ENCODE results near the gene SYDE2.
"Not testable (repeated sequence)": the region's sequence is repeated elsewhere in the genome, so short reads cannot be mapped to it uniquely, and the experiment has no call there.

Gene SYDE2

DNA sequence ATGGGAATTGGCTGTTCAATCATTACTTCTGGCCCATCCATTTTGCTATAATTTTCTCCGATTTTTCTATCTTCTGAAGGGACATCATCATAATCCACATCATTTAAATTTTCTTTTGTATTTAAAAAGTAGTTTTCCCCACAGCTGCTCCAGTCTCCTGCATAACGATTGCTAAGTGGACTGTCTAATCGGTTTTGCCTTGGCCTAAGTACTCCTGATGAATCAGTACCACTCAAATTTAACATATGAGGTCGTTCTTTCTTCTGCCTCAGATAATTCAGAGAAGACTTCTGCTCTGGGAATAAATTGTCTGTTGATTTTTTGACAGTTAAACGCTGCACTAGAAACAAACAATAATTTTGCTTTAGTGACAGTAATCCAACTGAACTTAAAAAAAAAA lies 41.9 kb downstream of the SYDE2 start:
- DNase-seq = no peak

- DNase-seq = no peak
Observed at GRCh38 chr1:85157436-85157835, 43.4 kb downstream of the SYDE2 start.

GRCh38 chr1:85153149-85153891 lies 47.5 kb downstream of the SYDE2 start:
- DNase-seq = no peak

GRCh38 chr1:85151446-85151845 lies 49.4 kb downstream of the SYDE2 start:
- no peak for DNase-seq

DNA sequence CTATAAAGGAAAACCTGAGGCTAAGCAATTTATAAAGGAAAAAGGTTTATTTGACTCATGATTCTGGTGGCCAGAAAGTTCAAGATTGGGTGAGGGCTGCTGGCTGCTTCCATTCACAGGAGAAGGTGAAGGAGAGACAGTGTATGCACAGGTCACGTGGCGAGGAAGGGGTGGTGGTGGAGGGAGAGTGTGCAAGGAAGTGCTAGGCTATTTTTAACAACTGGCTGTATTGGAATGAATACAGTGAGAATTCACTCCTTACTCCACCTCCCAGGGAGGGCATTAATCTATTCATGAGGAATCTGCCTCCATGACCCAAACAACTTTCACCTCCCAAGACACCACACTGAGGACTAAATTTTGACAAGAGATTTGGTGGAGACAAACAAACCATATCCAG lies 51.0 kb downstream of the SYDE2 start:
- DNase-seq = no peak

DNA sequence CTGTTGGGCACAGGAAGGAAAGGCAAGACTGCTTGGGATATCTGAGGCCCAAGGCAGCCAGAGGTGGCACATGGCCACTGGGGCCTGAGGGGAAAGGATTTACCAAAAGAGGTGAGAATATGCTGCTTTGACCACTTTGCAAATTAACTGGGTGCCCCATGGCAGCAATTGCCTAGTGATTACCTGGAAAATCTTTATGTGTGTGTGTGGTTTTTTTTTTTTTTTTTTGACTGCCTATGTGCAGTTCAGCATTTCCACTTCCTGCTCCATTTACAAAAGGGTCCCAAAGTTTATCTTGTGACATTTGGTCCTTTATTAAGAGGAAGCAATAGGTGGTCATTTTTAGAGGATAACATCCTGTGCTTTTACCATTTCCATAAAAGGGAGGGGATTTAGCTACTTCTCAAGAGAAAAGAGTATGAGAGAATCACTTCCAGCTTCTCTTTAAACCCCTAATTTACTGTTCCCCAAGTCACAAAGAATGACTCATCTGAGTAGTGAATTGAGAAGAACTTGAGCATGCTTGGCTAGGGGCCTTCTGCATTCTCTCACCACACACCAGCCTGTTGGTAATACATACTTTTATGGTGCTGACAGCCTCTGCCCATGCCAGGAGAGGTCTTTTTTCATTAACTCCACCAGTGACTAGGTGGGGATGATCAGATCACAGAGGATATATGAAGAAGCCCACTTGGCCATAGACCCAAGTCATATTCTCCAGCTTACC lies 52.1 kb downstream of the SYDE2 start:
- no peak for DNase-seq

DNA sequence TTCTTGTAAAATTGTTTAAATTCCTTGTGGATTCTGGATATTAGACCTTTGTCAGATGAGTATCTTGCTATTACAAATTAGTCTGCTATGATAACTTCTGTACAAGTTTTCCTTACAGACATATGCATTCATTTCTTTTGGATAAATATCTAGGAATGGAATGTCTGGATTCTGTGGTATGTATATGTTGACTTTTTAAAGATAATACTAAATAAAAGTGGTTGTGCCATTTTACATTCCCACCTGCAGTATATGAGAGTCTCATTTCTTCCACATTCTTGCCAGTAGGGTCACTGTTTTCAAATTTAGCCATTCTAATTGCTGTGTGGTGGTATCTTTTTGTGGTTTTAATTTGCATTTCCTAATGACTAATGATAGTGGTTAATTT lies 53.9 kb downstream of the SYDE2 start:
- DNase-seq = no peak

GRCh38 chr1:85146298-85146971 lies 54.4 kb downstream of the SYDE2 start:
- not testable (repeated sequence) for DNase-seq

GRCh38 chr1:85144351-85144750 lies 56.5 kb downstream of the SYDE2 start:
- DNase-seq = no peak

GRCh38 chr1:85142753-85143152 lies 58.1 kb downstream of the SYDE2 start:
- DNase-seq = no peak

DNA sequence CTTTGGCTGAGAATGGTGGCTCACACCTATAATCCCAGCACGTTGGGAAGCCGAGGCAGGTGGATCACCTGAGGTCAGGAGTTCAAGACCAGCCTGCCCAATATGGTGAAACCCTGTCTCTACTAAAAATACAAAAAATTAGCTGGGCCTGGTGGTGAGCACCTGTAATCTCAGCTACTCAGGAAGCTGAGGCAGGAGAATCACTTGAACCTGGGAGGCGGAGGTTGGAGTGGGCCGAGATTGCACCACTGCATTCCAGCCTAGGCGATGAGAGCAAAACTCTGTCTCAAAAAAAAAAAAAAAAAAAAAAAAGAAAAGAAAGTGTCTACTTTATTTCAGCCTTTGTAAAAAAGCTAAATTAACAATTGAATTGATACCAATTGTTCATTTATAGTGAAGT lies 62.4 kb downstream of the SYDE2 start:
- not testable (repeated sequence) for DNase-seq

DNA sequence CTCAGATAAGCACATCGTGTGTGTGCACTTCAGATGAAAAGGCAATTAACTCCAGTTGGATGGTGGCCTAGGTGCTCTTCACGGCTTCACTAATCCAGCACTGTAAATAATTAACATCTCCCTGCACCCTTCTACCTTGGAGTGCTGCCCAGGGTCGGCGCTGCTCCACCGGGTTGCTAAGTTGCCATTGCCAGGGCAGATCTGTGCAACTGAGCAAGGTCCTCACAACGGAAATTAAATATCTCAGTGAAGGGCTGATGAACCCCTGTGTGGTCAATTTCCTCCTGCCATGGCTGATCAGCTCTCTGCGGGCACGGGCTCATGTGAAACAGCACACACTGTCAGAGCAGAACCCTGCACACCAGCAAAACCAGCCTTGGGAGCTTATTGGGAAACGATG lies 63.2 kb downstream of the SYDE2 start:
- DNase-seq = no peak

GRCh38 chr1:85135392-85135798 lies 65.4 kb downstream of the SYDE2 start:
- no peak for DNase-seq

DNA sequence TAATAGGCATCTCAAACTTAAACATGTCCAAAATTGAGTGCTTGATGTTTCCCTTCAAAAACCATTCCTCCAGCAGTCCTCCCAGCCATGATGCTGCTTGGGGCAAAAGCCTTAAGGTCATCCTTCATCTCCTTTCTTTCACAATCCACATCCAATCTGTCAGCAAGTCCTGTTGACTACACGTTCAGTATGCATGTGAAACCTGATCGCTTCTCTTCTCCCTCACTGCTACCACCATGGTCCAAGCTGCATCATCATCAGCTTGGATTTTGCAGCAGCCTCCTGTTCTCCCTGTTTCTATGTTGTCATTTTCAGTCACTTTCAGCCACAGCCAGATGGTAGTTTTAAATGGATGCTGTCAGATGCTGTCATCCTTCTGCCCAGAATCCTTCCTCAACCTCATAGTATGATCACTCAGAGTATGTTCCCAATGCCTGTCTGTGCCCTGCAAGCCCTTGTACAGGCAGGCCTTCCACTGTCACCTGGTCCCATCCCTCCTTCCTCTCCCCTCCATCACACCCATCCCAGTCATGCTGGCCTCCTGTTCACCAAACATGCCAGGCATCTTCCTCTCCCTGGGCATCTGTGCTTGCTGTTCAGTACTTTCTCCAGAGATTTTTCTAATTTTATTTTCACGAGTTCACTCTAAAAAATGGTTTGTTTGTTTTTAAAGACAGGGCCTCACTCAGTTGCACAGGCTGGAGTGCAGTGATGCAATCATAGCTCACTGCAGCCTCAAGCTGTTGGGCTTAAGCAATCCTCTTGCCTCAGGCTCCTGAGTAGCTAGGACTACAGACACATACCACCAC lies 66.0 kb downstream of the SYDE2 start:
- DNase-seq = no peak

GRCh38 chr1:85133565-85134159 lies 67.2 kb downstream of the SYDE2 start:
- DNase-seq = no peak

DNA sequence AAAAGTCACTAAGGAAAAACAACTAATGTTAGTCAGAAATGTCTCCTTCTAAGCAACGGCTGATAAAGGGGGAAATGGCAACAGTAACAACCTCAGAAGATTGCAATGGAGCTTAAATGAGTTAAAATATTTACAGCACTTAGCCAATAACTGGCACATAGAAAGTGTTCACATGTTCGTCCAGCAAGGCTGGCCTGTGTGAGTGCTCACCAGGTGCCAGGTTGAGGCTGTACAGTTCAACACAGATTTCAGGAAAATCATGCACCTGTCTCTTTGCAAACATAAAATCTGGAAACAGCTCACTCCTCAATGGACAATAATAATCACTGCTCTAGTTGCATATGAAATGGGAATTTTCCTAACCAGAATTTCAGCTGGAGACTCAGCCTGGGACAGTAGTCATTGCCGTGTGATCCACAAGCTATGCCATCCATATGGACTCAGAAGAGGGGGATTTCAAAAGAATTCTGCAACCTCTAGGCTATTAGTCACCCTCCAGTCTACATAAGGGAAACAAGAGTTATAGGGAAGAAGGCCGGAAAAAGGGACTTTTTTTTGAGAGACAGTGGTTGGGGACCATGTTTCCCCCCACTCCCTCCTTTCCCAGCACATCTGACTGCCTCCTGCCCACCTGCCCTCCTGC lies 68.6 kb downstream of the SYDE2 start:
- DNase-seq = no peak

DNA sequence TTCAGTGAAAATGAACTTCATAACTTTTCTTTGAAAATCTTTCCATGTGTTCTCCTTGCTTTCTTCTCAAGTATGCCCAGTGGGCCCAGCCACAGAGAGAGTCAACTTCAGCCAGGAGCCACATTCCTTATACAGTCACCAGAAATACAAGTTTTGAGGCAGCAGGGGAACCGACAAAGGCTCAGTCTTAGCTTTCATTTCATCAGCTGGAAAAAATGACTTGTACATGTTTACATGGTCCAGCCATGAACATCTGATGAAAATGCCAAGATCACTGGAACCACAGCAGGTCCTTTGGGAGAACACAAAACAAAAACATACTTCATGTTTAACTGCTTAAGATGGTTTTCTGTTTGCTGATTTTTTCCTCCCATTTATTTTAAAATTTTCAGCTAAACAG lies 72.5 kb downstream of the SYDE2 start:
- DNase-seq = no peak

GRCh38 chr1:85125891-85126290 lies 74.9 kb downstream of the SYDE2 start:
- no peak for DNase-seq

DNA sequence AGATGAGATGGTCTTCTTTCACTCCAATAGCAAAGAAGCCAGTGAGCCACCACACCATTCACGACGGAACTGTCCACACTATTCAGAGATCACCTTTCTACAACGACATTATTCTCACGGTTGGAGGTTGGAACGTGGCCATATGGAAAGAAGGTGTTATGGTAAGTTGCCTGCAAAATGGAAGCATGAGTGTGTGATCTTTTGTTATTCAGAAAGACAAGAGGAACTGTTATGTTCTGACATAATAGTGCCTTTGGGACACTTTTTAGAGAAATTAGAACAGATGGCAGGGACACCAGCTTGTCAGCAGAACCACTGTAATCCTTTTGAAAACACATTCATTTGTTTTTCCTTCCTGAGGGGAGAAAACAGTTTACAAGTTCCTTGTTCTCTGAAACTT lies 76.7 kb downstream of the SYDE2 start:
- DNase-seq = no peak

GRCh38 chr1:85122169-85122568 lies 78.6 kb downstream of the SYDE2 start:
- DNase-seq = no peak

DNA sequence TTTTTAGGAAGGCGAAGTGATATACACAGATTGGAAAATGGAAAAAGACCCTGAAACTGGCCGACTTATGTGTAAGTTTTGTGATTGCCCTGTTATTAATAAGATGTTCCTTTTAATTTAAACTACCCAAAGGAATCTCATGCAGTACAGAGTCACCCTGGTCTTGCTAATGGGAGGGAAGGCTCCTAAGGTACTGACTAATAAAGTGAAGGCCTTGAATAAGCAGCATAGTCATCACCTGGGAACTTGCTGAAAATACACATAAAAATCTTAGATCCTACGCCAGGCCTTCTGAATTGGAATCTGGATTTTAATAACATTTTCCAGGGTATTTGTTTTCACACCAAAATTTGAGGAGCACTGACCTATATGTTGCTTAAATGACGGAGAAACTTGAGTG lies 79.1 kb downstream of the SYDE2 start:
- DNase-seq = no peak

- no peak for DNase-seq
Observed at GRCh38 chr1:85118751-85119150, 82.1 kb downstream of the SYDE2 start.
